Heart left ventricle (tissue), 16 donors: ENCODE data around the gene SUSD6. TPM values are rescaled to one million over a fixed set of nuclear protein-coding genes. Genes with fewer than 3 reads are reported as not detected.

Source experiments
- ATAC-seq, 4 donors: fragments of 200-7000 bp; cut with Tn5 transposase; one replicate each; pipeline ENCODE4 v1.9.1; 2020 to 2022; ENCODE audit warnings: moderate library complexity in 4 of 4, mild to moderate bottlenecking in 3 of 4, moderate number of reproducible peaks in 1 of 4
- DNase-seq, 5 donors: peaks; one replicate each; pipeline ENCODE4 v3.0.0-alpha.2; 2020
- H3K27ac ChIP-seq, 12 donors: fragments of 200-600 bp; sonication (generic) in 4 of 12; one replicate each; pipeline versions ENCODE4 v1.5.0 to v1.8.0; 2016 to 2022; ENCODE audit warnings: mild to moderate bottlenecking in 2 of 12
- H3K27me3 ChIP-seq, 9 donors: fragments of 200-600 bp; sonication (generic) in 2 of 9; one replicate each; pipeline versions ENCODE4 v1.5.1 to v1.8.0; 2016 to 2022; ENCODE audit warnings: mild to moderate bottlenecking in 3 of 9
- H3K36me3 ChIP-seq, 9 donors: fragments of 200-600 bp; sonication (generic) in 2 of 9; one replicate each; pipeline versions ENCODE4 v1.5.0 to v1.8.0; 2018 to 2022; ENCODE audit warnings: mild to moderate bottlenecking in 2 of 9
- H3K4me1 ChIP-seq, 12 donors: fragments of 200-600 bp; sonication (generic) in 4 of 12; one replicate each; pipeline versions ENCODE4 v1.5.0 to v1.8.0; 2016 to 2022; ENCODE audit warnings: mild to moderate bottlenecking in 3 of 12
- H3K4me3 ChIP-seq, 12 donors: fragments of 200-600 bp; sonication (generic) in 4 of 12; one replicate each; pipeline versions ENCODE4 v1.5.0 to v1.8.0; 2017 to 2022; ENCODE audit warnings: mild to moderate bottlenecking in 9 of 12, moderate library complexity in 4 of 12
- H3K9me3 ChIP-seq, 12 donors: fragments of 200-600 bp; sonication (generic) in 4 of 12; one replicate each; pipeline versions ENCODE4 v1.5.0 to v1.8.0; 2016 to 2022; ENCODE audit warnings: mild to moderate bottlenecking in 1 of 12
- CTCF ChIP-seq, 12 donors: fragments of 200-600 bp; sonication (generic) in 4 of 12; IDR thresholded peaks; one replicate each; pipeline versions ENCODE4 v1.5.0 to v1.8.0; 2018 to 2022; ENCODE audit warnings: antibody characterized with exemption in 12 of 12, mild to moderate bottlenecking in 5 of 12
- POLR2A ChIP-seq, 2 donors: fragments of 450-650 bp; IDR thresholded peaks; one replicate each; pipeline ENCODE4 v1.6.1; 2017; ENCODE audit warnings: antibody characterized with exemption in 2 of 2, mild to moderate bottlenecking in 2 of 2, moderate library complexity in 2 of 2
- WGBS, 4 donors: extraction: QIAGEN DNeasy Blood & Tissue Kit in 2 of 4; methylation state at CpG; one replicate each; pipeline versions ENCODE4 v1.1.5 to v1.1.7; 2013 to 2018; 5-methylcytosine and 5-hydroxymethylcytosine counted together
- intact Hi-C, 10 donors: fragments of 100-400 bp; cut with DNase I; formaldehyde crosslinking; loops; one replicate each; pipeline versions ENCODE4 v1.11.1 to v1.14.2; 2022
- polyA plus RNA-seq, 2 donors: library from polyadenylated mRNA; stranded (reverse); fragments of 200-250 nt; gene quantifications; one replicate each; pipeline ENCODE4 v1.2.3, GENCODE V29; 2013
- total RNA-seq, 9 donors: library from RNA; depleted of rRNA in 2 of 9; stranded (reverse); fragments of >200 nt in 2 of 9; fragmentation: NEBNext Ultra II Directional in 3 of 9; extraction: Animal tissue kit (Norgen Biotek cat#: 25700) in 3 of 9; gene quantifications; one replicate each; pipeline versions ENCODE4 v1.1.0 to v1.2.4, GENCODE V29; 2016 to 2023
- donor health status: ischemic (EF 13 %, LVEDD 7.1; RV severe dilation, severe dysfunction).
- donor health status: healthy with polysubstance abuse.
- donor health status: DM: no; HTN: yes; CAD: no.
- donor health status: DM: no; HTN: no; CAD: no.
- donor health status: ischemic (EF 25% LVEDD 6.9; RV normal size, moderate dysfunction).
- donor health status: ischemic (EF 25% LVEDD 5.7; RV mildly dilated, moderate dysfunction).
- donor health status: healthy.
- donor health status: DM: yes; HTN: yes; CAD: no.
- donor health status: ischemic (EF 35%, LVEDD 5.7; RV mildly dilated, moderate dysfunction).
- donor health status: nonischemic (EF 11% LVEDD 7.7; RV severe dilation, severe dysfunction).
- donor health status: DM: yes; HTN: yes; CAD: no.
- donor health status: PGD.
- donor health status: ischemic (EF 29% LVEDD 5.4; RV normal size, mild dysfunction).
- donor health status: nonischemic (EF 23%, LVEDD 6.1; RV moderate dilation, normal function).

Gene SUSD6
- total and polyA plus RNA-seq, 11 donors: 5.8 to 49.2 (median 24.5) TPM

- ATAC-seq: peak in 3 of 4 donors; percentile 31 to 49 (median 42)
- no peak overlapping the region for H3K4me3 ChIP-seq
- no peaks in the 10 kb centered on the region for H3K27me3 ChIP-seq
- 19 to 41% (median 34%) methylated on average over 9 of the region's 9 CpGs for WGBS, 4 donors
- intact Hi-C loops: loop anchor here in 1 of 10 donors (5.0 kb wide), 1 partner anchor 41 kb away; no protein-coding TSS in a partner anchor
- no peaks in the 10 kb centered on the region for H3K9me3 ChIP-seq
- TF ChIP-seq POLR2A (IDR thresholded peaks at IDR 0.05) (no peak), CTCF (IDR thresholded peaks at IDR 0.05) (no peak)
- peaks cover 0 to 35% (median 17%) of the 10 kb centered on the region in 9 donors for H3K36me3 ChIP-seq
- DNase-seq: peak in 1 of 5 donors; percentile 38
- peak overlapping the region in 11 of 12 donors; percentile 21 to 70 (median 54) for H3K27ac ChIP-seq
- H3K4me1 ChIP-seq: peaks cover 15 to 95% (median 75%) of the 10 kb centered on the region in 12 donors
Observed at GRCh38 chr14:69657950-69658355, 46.6 kb downstream of the SUSD6 start.

GRCh38 chr14:69658664-69659261 is 47.4 kb downstream of the SUSD6 start:
- ATAC-seq (peak; percentile 22 to 73 (median 48)), DNase-seq (peak in 1 of 5 donors; percentile 44)
- H3K4me3 ChIP-seq: no peak overlapping the region
- H3K4me1 ChIP-seq: peaks cover 18 to 95% (median 75%) of the 10 kb centered on the region in 12 donors
- H3K36me3 ChIP-seq: peaks cover 0 to 35% (median 17%) of the 10 kb centered on the region in 9 donors
- no peak for TF ChIP-seq POLR2A (IDR thresholded peaks at IDR 0.05)
- TF ChIP-seq CTCF (IDR thresholded peaks at IDR 0.05): no peak
- no peaks in the 10 kb centered on the region for H3K9me3 ChIP-seq
- intact Hi-C loops: loop anchor here in 1 of 10 donors (5.0 kb wide), 1 partner anchor 41 kb away; no protein-coding TSS in a partner anchor
- WGBS, 4 donors: 69 to 76% (median 72%) methylated on average over 8 of the region's 8 CpGs
- H3K27me3 ChIP-seq: no peaks in the 10 kb centered on the region
- H3K27ac ChIP-seq: peak overlapping the region in 11 of 12 donors; percentile 18 to 65 (median 44)

- Histone ChIP-seq H3K9me3 (no peaks in the 10 kb centered on the region), H3K36me3 (peaks cover 0 to 35% (median 17%) of the 10 kb centered on the region in 9 donors), H3K4me3 (no peak overlapping the region), H3K27ac (peak overlapping the region in 1 of 12 donors; percentile 38), H3K27me3 (no peaks in the 10 kb centered on the region), H3K4me1 (peaks cover 26 to 98% (median 76%) of the 10 kb centered on the region in 12 donors)
- TF ChIP-seq CTCF (IDR thresholded peaks at IDR 0.05): no peak
- no peak for TF ChIP-seq POLR2A (IDR thresholded peaks at IDR 0.05)
- no peak for ATAC-seq
- intact Hi-C loops: loop anchor here in 3 of 10 donors (10.0 kb wide), 2 partner anchors 46 to 54 kb away; partner anchors contain the start of gene SUSD6 (in 2 of the 3)
- DNase-seq: no peak
- WGBS, 4 donors: 92 to 97% (median 93%) methylated on average over 2 of the region's 2 CpGs
Observed at GRCh38 chr14:69660344-69661193, 49.2 kb downstream of the SUSD6 start.

GRCh38 chr14:69661194-69661537 is 49.8 kb downstream of the SUSD6 start:
- Histone ChIP-seq H3K4me3 (no peak overlapping the region), H3K4me1 (peaks cover 31 to 98% (median 77%) of the 10 kb centered on the region in 12 donors), H3K36me3 (peaks cover 0 to 35% (median 17%) of the 10 kb centered on the region in 9 donors), H3K9me3 (no peaks in the 10 kb centered on the region), H3K27ac (peak overlapping the region in 1 of 12 donors; percentile 38), H3K27me3 (no peaks in the 10 kb centered on the region)
- ATAC-seq: no peak
- TF ChIP-seq CTCF (IDR thresholded peaks at IDR 0.05): no peak
- no peak for TF ChIP-seq POLR2A (IDR thresholded peaks at IDR 0.05)
- no peak for DNase-seq
- intact Hi-C loops: loop anchor here in 3 of 10 donors (10.0 kb wide), 2 partner anchors 46 to 54 kb away; partner anchors contain the start of gene SUSD6 (in 2 of the 3)
- WGBS, 4 donors: 58 to 81% (median 66%) methylated on average over 1 of the region's 1 CpG
